BLaER1 (cell line): ENCODE measurements around the gene ZNF18.

Source experiments
- H3K27ac ChIP-seq: shearing (Covaris generic); formaldehyde crosslinking; 2 replicates; pipeline ENCODE4 v1.8.1; 2022
- H3K27me3 ChIP-seq: shearing (Covaris generic); formaldehyde crosslinking; 2 replicates; pipeline ENCODE4 v1.8.1; 2022
- H3K36me3 ChIP-seq: shearing (Covaris generic); formaldehyde crosslinking; 2 replicates; pipeline ENCODE4 v1.8.1; 2022
- H3K4me1 ChIP-seq: shearing (Covaris generic); formaldehyde crosslinking; 2 replicates; pipeline ENCODE4 v1.8.1; 2022
- H3K4me2 ChIP-seq: shearing (Covaris generic); formaldehyde crosslinking; 2 replicates; pipeline ENCODE4 v1.8.1; 2022
- H3K4me3 ChIP-seq: shearing (Covaris generic); formaldehyde crosslinking; 2 replicates; pipeline ENCODE4 v1.8.1; 2022
- H3K9ac ChIP-seq: shearing (Covaris generic); formaldehyde crosslinking; 2 replicates; pipeline ENCODE4 v1.8.1; 2022
- H3K9me3 ChIP-seq: shearing (Covaris generic); formaldehyde crosslinking; 2 replicates; pipeline ENCODE4 v1.8.1; 2022
- H4K20me1 ChIP-seq: shearing (Covaris generic); formaldehyde crosslinking; 2 replicates; pipeline ENCODE4 v1.8.1; 2022
- Cebpa-rat ChIP-seq: shearing (Covaris generic); IDR thresholded peaks from 2 replicates; pipeline ENCODE4 v1.8.1; 2022

The ZNF18 gene

DNA sequence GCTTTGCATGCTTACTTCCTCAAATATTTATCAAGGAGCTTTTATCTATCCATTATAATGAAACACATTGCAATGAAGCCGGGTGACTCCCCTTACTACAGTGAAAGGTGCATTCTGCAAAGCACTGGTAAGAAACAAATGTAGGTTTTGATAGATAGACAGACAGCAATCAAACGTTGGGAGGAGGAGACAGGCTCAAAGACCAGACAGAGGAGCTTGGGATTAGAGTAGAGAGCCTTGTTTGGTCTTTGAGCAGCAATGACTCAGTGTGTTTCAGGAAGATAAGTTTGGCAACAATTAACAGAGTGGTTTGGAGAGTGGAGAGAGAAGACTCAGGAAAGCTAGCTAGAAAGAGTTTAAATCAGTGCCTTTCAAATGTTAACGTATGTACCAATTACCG is 68.8 kb downstream of the ZNF18 start:
- Histone ChIP-seq H3K4me2 (no peak overlapping the region), H3K36me3 (no peaks in the 10 kb centered on the region), H3K27me3 (no peaks in the 10 kb centered on the region), H3K4me3 (no peak overlapping the region), H3K9ac (no peak overlapping the region), H4K20me1 (no peaks in the 10 kb centered on the region), H3K9me3 (no peaks in the 10 kb centered on the region), H3K4me1 (no peaks in the 10 kb centered on the region), H3K27ac (no peak overlapping the region)
- TF ChIP-seq Cebpa-rat: no peak
